Brain microvascular endothelial cell (primary cell): ENCODE results near the gene PRPF38A.
A peak's percentile ranks its signal among the peaks of the same experiment; 100 is the strongest.

Experiments
- DNase-seq: peaks from one replicate; pipeline ENCODE4 v3.0.0-alpha.2; 2020
- H3K27ac ChIP-seq: fragments of 250-450 bp; sonication (Bioruptor Pico); 2 replicates; pipeline ENCODE4 v1.5.1; 2020; ENCODE audit warnings: mild to moderate bottlenecking, moderate library complexity
- H3K27me3 ChIP-seq: fragments of 250-450 bp; sonication (Bioruptor Pico); replicated peaks from 2 replicates; pipeline ENCODE4 v1.5.1; 2020; ENCODE audit warnings: mild to moderate bottlenecking
- H3K36me3 ChIP-seq: fragments of 250-450 bp; sonication (Bioruptor Pico); replicated peaks from 2 replicates; pipeline ENCODE4 v1.5.1; 2020; ENCODE audit warnings: mild to moderate bottlenecking
- H3K4me3 ChIP-seq: 2 replicates; pipeline ENCODE4 v1.5.1; 2011; ENCODE audit warnings: low read depth, mild to moderate bottlenecking, control low read depth, low read length, moderate library complexity
- CTCF ChIP-seq: IDR thresholded peaks from 2 replicates; pipeline ENCODE4 v1.5.1; 2011; ENCODE audit warnings: low read depth, mild to moderate bottlenecking, moderate library complexity, low read length, control low read depth, inconsistent platforms; ENCODE audit errors: missing control alignments
- in situ Hi-C: cut with HindIII; loops from 2 replicates; pipeline ENCODE4 v1.10.0; 2017; ENCODE audit warnings: low sequenced_read_pairs, low pct_ligation_motif_present

PRPF38A gene

GRCh38 chr1:52386458-52386857 lies 17.9 kb upstream of the PRPF38A start:
- TF ChIP-seq CTCF = no peak
- H3K36me3 ChIP-seq = peaks cover 2% of the 10 kb centered on the region
- in situ Hi-C loops = no loop called here

GRCh38 chr1:52393174-52393573 lies 11.2 kb upstream of the PRPF38A start:
- no peak overlapping the region for H3K27ac ChIP-seq
- no peak for DNase-seq
- no peak overlapping the region for H3K4me3 ChIP-seq
- no peak for TF ChIP-seq CTCF
- H3K36me3 ChIP-seq = peaks cover under 1% of the 10 kb centered on the region
- in situ Hi-C loops = no loop called here
- H3K27me3 ChIP-seq = no peaks in the 10 kb centered on the region

More at GRCh38 chr1:52386458-52386857, 17.9 kb upstream of the PRPF38A start:
- DNase-seq = no peak
- no peak overlapping the region for H3K4me3 ChIP-seq
- H3K27me3 ChIP-seq = no peaks in the 10 kb centered on the region
- no peak overlapping the region for H3K27ac ChIP-seq

- no peak for TF ChIP-seq CTCF
- in situ Hi-C loops = no loop called here
Measured at GRCh38 chr1:52399629-52400028, 4.8 kb upstream of the PRPF38A start.

GRCh38 chr1:52400131-52400530 lies 4.3 kb upstream of the PRPF38A start:
- H3K27ac ChIP-seq = no peak overlapping the region
- DNase-seq = no peak
- no peak for TF ChIP-seq CTCF
- H3K36me3 ChIP-seq = no peaks in the 10 kb centered on the region
- in situ Hi-C loops = no loop called here
- H3K4me3 ChIP-seq = no peak overlapping the region
- H3K27me3 ChIP-seq = no peaks in the 10 kb centered on the region

More at GRCh38 chr1:52399629-52400028, 4.8 kb upstream of the PRPF38A start:
- DNase-seq = no peak
- Histone ChIP-seq H3K27me3 (no peaks in the 10 kb centered on the region), H3K4me3 (no peak overlapping the region), H3K27ac (no peak overlapping the region), H3K36me3 (no peaks in the 10 kb centered on the region)

GRCh38 chr1:52402860-52403240 lies 1.6 kb upstream of the PRPF38A start:
- H3K4me3 ChIP-seq = peak overlapping the region; percentile 96
- DNase-seq = no peak
- H3K27me3 ChIP-seq = no peaks in the 10 kb centered on the region
- TF ChIP-seq CTCF = no peak
- in situ Hi-C loops = no loop called here
- peaks cover 9% of the 10 kb centered on the region for H3K36me3 ChIP-seq
- H3K27ac ChIP-seq = no peak overlapping the region

- H3K4me3 ChIP-seq = peak overlapping the region; percentile 96
- in situ Hi-C loops = no loop called here
- no peaks in the 10 kb centered on the region for H3K27me3 ChIP-seq
- peak; percentile 77 for DNase-seq
- TF ChIP-seq CTCF = no peak
- peaks cover 16% of the 10 kb centered on the region for H3K36me3 ChIP-seq
- H3K27ac ChIP-seq = peak overlapping the region; percentile 92
Measured at GRCh38 chr1:52403566-52404115, 761 bp upstream of the PRPF38A start.
